C1 segment of cervical spinal cord (tissue), 14 donors: ENCODE results near the gene ANKRD33B.

Experiments
- DNase-seq, 14 donors: peaks; one replicate each; lab custom pipeline; 2025; lab: John Stamatoyannopoulos, UW

Gene ANKRD33B

DNA sequence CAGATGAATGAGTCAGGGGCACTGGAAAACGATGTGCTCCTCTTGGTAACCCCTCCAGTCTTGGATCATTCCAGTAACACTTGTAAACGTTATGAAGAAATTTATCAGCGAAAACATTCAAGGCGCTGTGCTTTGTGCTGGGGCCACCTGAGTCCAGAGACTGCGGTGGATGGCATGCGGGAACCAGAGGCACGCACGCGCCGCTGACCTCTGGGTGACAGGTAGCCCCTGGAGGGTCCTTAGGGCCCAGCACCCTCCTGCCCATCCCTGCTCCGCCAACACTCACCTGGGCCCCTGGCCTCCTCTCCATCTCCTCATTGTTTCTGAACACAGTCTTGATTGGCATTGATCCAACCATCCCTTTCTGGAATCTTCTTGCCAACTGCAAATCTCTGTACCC lies 110.2 kb downstream of the ANKRD33B start:
- DNase-seq = no peak

DNA sequence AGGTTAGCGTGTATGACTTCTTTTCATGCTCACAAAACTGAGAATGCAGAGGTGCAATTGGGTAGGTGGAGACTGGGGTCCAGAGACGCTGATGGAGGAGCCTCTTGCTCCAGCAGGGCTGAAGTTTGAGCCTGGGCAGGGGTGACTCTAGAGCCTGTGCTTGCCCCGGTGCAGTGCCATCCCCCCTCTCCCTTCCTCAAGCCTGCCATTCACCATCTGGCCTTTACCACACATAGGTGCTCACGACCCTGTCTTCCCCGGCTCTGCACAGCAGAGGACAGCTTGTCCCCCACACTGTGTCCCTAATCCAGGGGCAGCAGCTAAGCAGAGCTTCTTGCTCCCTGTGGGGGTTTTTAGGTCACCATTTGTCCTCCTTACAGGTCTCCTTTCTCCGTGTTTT lies 110.7 kb downstream of the ANKRD33B start:
- no peak for DNase-seq

DNA sequence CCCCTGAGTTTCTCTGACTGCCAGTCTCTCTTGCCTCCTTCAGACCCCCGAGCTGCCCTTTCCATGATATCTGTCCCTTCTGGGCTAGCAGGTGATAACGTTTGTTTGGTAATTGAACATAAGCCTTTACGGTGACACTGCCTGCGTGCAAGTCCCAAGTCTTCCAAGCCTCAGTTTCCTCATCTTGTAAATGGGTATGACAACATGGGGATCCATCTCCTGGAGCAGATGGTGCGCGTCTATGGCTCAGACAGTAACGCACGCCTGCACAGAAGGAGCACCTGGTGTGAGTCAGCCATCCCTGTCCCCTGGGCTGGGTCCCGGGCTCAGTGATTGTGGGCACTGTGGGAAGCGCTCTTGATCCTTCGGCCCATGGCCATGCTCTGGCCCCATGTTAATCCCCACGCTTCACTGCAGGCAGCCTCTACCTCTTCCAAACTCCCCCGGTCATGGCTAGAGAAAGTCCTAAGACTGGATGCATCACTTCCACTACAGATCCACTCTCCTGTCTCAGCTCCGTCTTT lies 111.4 kb downstream of the ANKRD33B start:
- DNase-seq = no peak

DNA sequence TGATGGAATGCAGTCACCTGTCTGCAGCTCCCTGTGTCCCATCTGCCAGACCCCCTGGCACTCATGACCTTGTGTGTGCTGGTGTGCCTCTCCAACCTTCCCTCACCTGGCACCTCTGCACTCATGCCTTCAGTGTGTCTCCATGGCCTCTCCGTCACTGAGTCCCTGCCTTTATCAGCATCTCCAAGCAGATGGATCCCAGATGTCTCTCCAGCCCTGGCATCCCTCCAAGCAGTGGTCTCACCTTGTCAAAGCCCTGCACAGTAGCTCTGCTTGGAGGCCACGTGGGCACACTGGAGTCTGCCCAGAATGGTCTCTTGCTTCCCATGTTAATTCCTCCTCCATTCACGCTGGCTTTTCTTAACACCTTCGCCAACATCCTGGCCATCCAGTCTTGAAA lies 112.4 kb downstream of the ANKRD33B start:
- DNase-seq = no peak

DNA sequence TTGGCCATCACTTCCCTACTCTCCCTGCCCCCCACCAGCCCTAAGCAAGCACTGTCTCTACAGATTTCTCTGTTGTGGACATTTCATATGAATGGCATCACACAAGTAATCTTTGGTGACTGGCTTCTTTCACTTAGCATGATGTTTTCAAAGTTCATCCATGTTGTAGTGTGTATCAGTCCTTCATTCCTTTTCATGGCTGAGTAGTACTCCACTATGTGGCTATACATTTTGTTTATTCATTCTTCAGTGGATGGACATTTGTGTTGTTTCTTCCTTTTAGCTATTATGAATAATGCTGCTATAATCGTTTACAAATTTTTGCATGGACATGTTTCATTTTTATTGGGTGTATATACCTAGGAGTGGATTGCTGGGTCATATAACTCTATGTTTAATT lies 113.1 kb downstream of the ANKRD33B start:
- no peak for DNase-seq

DNA sequence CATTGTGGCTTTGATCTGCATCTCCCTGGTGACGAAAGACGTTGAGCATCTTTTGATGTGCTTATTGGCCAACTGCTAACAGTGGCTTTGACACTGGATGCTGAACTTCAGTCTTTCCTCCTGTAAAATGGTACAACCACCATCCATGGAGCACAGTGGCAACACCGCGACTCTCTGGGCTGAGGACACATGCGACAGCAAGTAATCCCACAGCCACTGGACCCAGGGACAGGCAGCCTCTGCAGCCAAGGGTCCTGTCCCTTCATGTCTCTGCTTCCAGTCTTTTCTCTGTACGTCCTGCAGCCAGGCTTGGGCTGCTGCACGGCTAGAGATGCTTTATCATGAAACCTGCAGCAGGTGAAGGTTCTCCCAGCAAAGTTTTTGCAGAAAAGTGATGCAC lies 113.7 kb downstream of the ANKRD33B start:
- no peak for DNase-seq

DNA sequence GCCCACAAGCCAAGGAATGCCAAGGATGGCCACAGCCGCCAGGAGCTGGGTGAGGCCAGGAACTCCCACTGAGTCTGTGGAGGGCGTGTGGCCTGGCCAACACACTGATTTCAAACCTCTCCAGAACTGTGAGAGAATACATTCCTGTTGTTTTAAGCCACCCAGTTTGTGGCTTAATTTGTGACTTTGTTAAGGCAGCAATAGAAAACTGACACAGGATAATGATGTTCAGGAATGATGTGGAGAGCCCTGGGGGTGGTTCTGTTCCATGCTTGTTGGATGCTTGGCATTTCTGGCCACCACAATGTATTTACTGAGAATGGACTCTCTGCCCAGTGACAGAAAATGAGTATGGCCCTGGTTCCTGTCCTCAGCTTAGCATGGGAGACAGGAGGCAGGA lies 114.4 kb downstream of the ANKRD33B start:
- DNase-seq = no peak

DNA sequence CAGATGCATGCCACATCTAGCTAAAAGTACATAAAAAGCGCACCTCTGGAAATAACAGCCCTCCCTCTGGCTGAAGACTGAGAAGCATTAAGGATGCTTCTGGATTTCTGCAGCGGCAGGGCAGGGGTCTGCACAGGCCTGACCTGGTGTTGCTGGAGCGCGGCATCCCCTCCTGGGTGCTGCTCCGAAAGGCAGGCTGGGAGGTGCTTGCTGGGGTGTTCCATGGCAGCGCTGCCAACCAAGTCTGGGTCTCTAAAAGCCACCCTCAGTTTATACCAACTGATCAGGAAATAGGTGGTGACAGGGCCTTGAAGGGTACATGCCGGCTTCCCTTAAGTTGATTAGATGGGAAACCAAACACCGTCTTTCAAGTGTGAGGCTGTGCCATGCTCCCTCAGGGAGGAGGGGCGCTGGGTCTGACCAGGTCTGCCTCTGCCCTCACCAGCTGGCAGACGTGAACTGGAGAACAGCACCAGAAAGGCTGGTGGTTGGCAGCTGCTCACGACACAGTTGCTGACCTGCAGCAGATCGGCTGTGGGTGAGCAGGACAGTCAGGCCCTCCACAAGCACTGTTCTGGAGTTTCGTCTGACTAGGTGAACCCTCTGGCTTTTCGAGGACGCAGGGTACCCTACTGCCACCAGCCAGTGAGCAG lies 115.6 kb downstream of the ANKRD33B start:
- no peak for DNase-seq

DNA sequence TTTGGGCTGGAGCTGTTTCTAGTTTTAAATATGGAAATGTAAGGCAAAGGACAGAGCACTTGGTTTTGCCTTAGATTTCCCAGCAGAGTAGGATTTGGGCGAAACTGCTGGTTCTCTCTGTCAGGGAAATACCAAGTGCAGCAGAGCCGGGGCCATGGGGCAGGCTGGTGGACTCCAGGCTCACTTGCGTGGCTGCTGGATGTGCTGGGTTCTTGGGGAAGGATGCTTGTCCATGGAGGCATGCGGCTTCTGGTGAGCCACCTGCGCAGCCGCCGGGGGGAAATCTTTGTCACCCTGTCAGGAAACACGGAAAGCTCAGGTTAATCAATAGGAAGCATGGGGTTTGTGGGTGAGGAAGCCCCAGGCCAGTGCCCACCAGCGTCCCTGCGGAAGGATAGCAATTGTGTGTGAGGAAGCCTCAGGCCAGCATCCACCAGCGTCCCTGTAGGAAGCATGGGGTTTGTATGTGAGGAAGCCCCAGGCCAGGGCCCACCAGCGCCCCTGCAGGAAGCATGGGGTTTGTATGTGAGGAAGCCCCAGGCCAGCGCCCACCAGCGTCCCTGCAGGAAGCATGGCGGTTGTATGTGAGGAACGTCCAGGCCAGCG lies 117.1 kb downstream of the ANKRD33B start:
- DNase-seq = no peak

DNA sequence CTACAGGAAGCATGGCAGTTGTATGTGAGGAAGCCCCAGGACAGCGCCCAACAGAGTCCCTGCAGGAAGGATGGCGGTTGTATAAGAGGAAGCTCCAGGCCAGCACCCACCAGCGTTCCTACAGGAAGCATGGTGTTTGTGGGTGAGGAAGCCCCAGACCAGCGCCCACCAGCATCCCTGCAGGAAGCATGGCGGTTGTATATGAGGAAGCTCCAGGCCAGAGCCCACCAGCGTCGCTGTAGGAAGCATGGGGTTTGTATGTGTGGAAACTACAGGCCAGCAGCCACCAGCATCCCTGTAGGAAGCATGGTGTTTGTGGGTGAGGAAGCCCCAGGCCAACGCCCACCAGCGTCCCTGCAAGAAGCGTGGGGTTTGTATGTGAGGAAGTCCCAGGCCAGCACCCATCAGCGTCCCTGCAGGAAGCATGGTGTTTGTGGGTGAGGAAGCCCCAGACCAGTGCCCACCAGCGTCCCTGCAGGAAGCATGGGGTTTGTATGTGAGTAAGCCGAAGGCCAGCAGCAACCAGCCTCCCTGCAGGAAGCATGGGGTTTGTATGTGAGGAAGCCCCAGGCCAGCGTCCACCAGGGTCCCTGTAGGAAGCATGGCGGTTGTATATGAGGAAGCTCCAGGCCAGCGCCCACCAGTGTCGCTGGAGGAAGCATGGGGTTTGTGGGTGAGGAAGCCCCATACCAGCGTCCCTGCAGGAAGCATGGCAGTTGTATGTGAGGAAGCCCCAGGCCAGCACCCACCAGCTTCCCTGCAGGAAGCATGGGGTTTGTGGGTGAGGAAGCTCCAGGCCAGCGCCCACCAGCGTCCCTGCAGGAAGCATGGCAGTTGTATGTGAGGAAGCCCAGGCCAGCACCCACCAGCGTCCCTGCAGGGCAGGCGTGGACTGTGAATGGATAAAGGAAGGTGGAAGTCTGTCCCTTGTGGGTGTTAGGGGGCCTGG lies 118.1 kb downstream of the ANKRD33B start:
- DNase-seq = no peak

DNA sequence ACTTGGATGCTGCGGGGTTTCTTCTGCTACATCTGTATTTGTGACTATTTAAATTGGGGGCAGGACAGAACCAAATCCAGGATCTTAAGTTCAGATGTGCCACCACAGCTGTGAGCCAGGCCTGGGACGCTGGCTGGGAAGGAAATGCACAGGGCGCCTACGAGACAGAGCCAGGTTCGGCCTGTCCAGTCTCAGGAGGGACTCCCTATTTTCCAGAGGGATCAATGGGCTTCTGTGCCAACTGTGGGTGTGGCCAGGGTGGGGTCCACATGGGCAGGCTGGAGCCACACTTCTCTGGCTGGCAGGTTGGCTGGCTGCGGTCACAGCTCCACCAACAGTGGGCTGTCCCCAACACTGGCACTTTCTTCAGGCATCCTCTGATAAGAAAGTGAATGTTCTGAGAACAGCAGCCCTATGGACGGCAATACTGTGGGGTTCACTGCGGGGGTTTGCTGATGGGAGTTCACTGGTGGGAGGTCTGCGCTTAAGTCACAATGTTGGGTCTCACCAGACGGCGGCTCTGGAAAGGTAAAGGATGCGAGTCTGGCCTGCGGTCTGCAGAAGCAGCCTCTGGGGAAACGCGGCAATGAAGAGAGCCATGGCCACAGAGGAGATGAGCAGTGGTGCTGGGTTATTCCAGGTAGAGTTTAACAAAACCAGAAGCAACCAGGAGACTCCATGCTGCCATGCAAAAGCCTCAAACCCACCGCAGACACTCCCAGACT lies 119.1 kb downstream of the ANKRD33B start:
- no peak for DNase-seq

DNA sequence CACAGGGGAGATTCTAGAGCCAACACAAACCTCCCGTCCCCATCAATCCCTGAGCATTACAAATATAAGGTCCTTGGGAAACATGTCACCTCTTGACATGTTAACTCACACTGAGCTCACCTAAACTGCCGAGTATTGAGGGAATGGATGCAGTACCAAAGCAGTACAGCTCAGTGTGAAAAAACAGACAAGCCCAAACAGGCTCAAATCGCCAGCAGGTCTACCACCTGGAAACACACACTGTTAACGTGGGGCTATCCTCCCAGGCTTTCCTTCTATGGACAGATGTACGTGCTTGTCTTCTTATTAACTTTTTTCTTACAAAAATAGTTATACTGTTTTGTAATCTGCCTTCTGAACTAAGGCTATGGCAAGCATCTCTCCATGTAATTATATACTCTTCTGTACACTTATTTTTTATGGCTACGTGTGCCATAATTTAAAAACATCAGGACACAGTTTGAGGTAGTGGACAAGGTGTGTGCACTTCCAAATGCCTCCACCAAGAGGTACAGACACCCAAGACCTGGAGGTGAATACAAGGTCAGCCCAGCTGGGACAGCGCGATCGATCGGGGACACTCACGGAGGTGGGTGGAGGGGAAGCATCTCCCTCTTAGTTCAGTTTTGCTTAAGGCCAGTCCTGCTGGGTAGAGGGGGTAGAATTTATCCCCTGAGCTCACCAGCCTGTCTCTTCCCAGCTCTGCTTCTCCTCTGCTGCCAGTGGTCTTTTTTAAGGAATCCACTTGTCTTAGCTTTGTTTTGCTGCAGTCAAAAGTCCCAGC lies 120.6 kb downstream of the ANKRD33B start:
- no peak for DNase-seq

DNA sequence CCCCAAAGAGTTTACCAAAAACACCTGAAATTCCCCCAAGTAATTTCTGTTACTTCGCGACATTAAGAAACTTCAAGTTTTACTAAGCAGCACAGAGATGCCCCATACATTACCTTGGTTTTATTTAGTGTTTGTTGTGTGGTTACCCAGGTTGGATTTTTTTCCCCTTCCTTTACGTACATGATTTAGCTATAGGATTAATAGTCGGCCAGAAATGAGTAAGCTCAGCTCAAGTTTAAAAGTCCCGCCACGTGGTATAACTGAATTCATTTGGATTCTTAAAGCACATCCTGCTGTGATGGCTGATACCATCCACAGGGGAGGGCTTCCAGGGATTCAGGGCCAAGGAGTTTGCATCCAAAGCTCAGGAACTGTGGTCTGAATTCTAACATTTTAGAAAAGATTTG lies 121.2 kb downstream of the ANKRD33B start:
- no peak for DNase-seq

DNA sequence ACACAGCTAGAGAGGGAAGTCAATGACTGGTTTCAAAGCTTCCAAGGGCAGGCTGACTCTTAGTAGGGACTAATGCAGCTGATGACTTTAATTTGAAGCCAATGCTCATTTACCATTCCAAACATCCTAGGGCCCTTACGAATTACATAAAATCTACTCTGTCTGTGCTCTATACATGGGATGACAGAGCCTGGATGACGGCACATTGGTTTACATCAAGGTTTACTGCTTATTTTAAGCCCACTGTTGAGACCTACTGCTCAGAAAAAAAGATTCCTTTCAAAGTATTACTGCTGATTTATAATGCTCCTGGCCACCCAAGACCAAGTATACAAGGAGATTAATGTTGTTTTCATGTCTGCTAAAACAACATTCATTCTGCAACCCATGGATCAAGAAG lies 123.0 kb downstream of the ANKRD33B start:
- DNase-seq = no peak

DNA sequence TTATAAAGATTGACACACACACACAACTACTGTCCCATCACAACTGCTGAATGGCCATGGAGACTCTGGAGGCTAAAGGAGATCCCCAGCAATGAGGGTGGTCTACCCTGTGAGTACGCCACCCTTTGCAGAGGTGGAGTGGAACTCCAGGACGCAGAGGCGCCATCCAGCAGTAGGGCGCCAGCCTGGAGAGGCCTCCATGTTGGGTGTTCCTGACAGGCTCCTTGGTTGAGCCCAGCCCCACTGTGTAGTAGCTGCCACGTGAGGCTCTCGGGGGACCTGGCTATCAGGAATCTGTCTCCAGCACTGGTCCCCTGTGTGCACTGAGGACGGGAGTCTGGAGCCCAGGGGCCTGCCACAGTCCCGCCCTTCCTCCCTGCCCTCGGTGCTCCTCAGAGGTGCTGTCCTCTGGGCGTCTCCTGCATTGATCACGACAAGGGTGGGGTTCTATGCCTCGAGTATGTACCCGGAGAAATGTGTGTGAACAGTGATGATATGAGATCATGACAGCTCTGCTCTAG lies 124.8 kb downstream of the ANKRD33B start:
- no peak for DNase-seq

DNA sequence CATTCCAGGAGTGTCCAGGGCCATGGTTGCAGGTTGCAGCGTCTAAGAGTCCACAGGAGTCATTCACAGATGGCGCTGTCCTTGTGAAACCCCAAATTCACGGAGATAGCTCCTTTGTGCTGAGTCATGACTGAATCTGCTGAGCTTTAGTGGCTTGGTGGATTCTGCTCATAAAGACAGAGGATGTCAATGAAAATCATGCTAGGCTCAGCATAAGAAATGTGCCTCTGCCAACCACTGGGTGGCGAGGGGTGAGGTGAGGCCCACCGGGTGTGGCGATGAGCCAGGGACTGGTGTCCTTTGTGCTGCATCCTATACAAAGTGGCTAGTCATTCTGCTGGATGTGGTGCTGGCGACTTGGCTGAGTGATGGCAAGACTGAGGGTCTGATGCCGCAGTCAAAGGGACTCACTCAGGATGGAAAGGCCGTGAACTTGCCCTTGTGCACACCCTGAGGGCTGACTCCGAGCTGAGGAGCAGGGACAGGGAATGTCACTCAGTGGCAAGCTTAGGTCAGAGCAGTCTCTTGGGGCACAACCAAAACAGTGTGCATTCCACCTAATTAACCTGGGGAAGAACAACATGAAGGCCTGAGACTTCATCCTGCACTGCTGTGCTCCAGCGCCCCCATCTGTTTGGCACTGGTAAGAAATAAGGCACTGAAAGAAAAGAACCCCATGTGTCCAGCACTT lies 125.7 kb downstream of the ANKRD33B start:
- DNase-seq = no peak

DNA sequence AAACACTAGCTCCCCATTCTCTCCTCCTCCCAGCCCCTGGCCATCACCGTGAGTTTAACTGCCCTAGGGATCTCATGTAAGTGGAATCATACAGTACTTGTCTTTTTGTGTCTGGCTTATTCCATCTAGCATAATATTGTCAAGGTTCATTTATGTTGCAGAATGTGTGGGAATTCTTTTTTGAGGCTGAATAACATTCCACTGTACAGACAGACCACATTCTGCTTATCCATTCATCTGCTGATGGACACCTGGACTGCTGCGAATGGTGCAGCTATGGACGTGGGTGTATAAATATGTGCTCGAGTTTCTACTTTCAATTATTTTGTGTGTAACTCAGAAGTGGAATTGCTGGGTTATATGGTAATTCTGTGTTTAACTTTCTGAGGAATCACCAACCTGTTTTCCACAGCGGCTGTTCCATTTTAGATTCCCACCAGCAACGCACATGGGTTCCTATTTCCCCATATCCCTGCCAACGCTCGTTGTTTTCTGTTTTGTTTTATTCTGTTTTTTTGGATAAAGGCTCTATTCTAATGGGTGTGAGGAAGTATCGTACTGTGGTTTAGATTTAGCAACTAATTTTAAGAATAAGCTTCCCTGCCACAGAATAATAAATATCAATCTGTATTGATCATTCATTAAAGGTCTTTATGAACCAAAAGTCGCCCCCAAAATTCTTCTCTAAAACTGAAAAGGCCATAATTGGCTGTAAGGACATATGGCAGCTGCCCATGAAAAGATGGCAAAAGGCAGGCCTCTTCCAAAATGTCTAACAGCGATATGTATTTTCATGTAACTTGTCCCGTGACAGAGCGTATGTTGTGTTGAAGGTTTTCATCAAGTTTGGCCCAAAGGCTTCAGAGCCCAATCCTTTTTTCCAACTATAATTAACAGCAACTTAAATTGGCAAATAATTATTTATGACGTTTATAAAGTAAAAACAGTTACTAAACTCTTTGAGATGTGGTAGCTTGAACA lies 126.9 kb downstream of the ANKRD33B start:
- no peak for DNase-seq

DNA sequence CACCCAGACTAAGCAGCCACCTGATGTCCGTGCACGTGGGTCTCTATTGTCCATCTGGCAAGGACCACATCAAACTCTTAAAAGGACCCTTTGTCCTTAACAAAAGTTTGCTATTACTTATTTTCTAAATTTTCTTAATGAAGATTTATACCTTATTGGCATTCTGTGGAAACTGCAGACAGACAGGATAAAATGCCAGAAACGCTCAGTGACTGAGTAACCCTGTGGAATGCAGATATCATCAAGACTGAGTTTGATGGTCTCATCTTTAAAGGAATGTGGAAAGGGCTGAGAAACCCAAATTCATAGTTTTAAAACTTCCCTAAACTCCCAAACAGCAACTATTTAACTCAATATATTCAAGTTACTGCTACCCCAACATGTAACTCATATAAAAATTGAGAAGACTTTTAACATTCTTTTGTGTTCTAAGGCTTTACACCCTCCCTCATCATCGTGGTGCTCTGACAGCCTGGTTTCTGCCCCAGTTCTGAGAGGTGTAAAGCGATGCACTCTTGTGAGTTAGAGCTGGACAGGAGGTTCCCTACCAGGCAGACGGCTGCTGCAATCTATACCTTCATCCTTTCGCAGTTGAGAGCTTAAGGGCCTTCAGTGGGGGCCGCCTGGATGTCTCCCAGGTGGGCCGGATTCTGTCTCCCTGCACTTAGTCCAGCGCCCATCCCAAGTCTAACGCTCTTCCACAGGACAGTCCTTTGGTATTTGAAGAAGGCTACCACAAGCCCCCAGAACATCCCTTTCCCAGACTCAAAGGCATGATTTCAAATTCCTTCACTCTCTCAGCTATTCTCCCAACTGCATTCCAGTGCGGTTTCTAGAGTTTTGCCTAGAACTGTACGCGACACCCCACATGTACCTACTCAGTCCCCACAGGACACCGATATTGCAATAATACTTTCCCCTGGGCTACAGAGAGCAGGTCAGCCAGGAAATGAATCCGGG lies 128.2 kb downstream of the ANKRD33B start:
- DNase-seq = no peak
